Measurements from ENCODE around the gene SCTR. TPM values are rescaled to one million over a fixed set of nuclear protein-coding genes. Genes with fewer than 3 reads are reported as not detected.

Gene SCTR
- total RNA-seq, 1 donor from 2014 or later: 1.9 TPM

DNA sequence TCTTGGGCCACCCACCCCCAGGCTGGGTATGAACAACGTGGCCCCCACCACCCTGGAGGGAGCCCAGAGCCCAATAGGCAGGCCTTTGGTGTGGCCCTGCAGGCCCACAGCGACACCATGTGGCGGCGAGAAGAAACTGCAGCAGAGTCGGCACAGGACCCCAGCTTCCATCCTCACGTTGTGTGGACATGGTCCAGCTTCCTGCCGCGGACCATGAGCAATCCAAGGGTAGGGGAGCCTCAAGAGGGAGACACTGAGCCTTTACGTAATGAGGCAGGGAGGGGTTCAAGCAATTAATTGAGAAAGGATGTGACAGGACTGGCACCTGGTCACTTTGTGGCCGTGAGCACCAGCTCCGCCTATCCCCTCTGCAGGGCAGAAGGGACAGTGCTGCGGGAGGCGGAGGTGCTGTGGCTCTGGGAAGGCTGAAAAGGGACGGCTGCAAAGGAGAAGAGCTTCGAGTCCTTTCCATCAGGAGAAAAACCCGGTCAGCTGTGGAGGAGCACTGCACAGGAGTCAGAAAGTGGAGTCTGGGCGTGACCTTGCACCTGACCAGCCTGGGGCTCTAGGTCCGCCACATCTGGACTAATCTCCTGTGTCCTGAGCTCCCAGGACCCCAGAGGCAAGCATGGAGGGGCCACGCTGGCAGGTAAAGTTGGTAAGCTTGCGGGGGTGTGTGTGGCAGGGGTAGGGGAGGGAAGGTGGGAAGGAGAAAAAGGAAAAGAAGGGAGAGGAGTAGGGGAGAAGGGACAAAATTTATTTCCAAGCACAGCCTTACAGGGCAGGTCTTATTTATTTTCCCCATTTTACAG, 47.8 kb downstream of the SCTR start:
- peak overlapping the region; percentile 68 for H3K4me3 Mint-ChIP-seq
- no peaks in the 10 kb centered on the region for H3K9me3 Mint-ChIP-seq
- H3K4me1 Mint-ChIP-seq (ENCODE audit: unreplicated experiment): peaks cover 10% of the 10 kb centered on the region
- TF ChIP-seq, protein P1, sequence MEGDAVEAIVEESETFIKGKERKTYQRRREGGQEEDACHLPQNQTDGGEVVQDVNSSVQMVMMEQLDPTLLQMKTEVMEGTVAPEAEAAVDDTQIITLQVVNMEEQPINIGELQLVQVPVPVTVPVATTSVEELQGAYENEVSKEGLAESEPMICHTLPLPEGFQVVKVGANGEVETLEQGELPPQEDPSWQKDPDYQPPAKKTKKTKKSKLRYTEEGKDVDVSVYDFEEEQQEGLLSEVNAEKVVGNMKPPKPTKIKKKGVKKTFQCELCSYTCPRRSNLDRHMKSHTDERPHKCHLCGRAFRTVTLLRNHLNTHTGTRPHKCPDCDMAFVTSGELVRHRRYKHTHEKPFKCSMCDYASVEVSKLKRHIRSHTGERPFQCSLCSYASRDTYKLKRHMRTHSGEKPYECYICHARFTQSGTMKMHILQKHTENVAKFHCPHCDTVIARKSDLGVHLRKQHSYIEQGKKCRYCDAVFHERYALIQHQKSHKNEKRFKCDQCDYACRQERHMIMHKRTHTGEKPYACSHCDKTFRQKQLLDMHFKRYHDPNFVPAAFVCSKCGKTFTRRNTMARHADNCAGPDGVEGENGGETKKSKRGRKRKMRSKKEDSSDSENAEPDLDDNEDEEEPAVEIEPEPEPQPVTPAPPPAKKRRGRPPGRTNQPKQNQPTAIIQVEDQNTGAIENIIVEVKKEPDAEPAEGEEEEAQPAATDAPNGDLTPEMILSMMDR (conservative IDR thresholded peaks at IDR 0.05): peak; percentile 99
- DNase-seq (ENCODE audit: extremely low spot score, unreplicated experiment): no peak
- no peaks in the 10 kb centered on the region for H3K27me3 Mint-ChIP-seq
- H3K27ac Mint-ChIP-seq: peak overlapping the region; percentile 65
- no peaks in the 10 kb centered on the region for H3K36me3 Mint-ChIP-seq

DNA sequence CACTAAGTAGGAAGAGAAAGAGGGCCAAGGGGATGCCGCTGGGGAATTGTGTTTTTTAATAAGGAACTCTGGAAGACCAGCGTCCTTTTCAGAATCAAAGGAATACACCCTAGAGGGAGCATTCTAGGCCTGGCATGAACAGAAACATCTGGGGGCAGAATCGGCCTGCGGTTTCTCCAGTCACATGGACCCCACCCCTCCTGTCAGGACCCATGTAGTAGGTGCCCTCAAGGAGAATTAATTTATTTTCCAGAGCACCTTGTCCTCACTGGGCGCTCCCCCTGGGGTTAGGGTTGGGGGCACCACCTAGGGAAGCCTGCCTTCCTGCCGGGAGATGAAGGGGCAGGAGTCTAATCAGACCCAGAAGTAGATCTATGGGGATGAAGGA, 48.4 kb downstream of the SCTR start:
- Mint-ChIP-seq H3K4me1 (ENCODE audit: unreplicated experiment) (peaks cover 10% of the 10 kb centered on the region), H3K27me3 (no peaks in the 10 kb centered on the region), H3K9me3 (no peaks in the 10 kb centered on the region), H3K27ac (no peak overlapping the region), H3K36me3 (no peaks in the 10 kb centered on the region), H3K4me3 (no peak overlapping the region)
- TF ChIP-seq, protein P1 (conservative IDR thresholded peaks at IDR 0.05): no peak
- DNase-seq (ENCODE audit: extremely low spot score, unreplicated experiment): no peak

DNA sequence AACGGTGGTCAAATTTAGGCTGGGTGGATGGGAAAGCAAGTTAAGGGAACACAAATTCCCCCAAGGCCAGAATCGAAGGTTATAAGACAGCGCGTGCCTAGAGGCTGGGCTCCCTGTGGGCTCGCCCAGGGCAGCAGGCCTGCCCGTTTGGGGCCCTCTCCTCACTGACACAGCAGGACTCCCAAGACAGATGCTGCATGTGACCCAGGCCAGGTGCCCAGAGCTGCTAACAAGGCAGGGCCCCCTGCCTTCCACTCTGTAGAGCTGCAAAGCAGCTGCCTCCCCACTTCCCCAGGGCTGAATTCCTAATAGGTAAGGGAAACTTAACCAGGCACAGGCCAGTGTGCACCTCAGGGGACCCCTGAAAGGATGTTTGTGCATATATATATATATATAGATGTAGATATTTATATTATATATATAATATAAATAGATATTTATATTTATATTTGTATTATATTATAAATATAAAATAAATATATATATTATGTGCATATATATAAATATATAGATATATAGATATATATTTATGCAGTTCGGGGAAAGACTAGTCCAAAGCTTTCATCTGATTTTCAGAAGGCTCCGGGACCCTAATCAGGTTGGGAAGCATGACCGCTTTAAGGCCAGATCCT, 48.9 kb downstream of the SCTR start:
- Mint-ChIP-seq H3K27ac (no peak overlapping the region), H3K9me3 (no peaks in the 10 kb centered on the region), H3K4me1 (ENCODE audit: unreplicated experiment) (peaks cover 10% of the 10 kb centered on the region), H3K36me3 (no peaks in the 10 kb centered on the region), H3K27me3 (no peaks in the 10 kb centered on the region), H3K4me3 (no peak overlapping the region)
- TF ChIP-seq, protein P1 (conservative IDR thresholded peaks at IDR 0.05): no peak
- DNase-seq (ENCODE audit: extremely low spot score, unreplicated experiment): no peak

DNA sequence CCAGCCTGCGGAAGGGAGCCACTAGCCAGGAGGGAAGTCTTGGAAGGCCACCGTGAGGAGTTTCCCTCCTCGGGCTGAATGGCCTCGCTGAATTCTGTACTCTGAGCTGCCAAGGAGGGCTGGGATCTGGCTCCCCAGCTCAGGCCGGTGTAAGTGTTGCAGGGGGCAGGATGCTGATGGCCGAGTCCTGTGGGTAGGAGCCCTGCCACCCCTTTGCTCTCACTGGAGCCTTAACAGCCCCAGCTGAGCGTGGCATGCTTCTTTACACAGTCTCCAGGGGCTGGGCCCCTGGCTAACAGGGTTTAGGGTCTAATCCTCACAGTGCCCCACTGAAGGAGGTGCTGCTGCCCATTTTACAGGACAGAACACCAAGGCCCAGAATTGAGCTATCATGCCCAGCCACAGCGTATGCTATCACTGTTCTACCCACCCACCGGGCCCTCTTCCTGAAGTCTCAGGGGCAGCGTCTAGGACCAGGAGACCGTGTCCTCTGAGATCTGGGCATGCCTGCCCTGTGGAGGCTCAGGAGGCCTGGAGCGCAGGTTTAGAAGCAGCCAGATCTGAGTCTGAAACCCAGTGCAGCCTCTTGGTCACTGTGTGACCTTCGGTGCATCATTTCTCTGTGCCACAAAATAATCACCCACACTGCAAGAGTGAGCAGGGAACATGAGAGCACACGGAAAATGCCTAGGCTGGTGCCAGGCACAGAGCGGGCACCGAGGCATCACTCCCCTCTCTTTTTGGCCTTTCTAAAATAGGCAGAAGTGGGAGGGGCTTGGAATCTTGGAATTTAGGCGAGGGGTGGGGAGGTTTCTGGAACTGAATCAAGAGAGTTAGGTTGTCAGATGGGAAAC, 49.7 kb downstream of the SCTR start:
- Mint-ChIP-seq H3K9me3 (no peaks in the 10 kb centered on the region), H3K27ac (no peak overlapping the region), H3K4me1 (ENCODE audit: unreplicated experiment) (peaks cover 10% of the 10 kb centered on the region), H3K4me3 (no peak overlapping the region), H3K27me3 (no peaks in the 10 kb centered on the region), H3K36me3 (no peaks in the 10 kb centered on the region)
- TF ChIP-seq, protein P1 (conservative IDR thresholded peaks at IDR 0.05): no peak
- DNase-seq (ENCODE audit: extremely low spot score, unreplicated experiment): no peak

DNA sequence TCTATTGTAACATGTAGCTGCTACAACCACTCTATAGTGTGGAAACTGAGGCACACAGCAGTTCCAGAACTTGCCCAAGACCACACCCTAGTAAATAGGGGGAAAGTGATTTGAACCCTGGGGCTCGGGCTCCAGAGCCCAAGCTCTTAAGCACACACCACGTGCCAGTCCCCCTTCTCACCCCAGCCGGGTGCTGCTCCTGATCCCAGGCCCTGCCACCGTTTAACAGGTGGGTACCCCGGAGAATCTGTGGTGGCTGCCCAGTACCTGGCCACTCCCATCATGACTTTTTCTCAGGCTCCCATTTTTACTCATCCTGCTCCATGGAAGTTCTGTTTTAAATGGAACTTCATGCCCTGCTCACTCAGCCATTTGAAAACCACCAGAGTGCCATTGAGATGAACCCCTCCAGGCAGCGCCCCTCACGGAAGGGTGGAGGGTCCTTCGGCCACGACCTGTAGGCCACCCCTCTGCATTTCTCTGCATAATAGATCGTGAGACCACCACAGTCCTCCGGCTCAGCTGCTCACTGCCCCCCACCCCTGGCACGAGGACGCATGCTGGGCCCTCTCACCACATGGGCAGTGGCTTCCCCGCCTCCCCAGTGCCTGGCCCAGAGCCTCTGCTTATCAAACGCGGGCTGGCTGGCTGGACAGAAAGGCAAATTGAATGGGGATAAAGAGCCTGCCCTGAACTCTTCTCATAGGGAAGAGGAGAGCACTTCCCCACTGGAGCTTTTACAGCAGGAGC, 50.5 kb downstream of the SCTR start:
- TF ChIP-seq, protein P1 (conservative IDR thresholded peaks at IDR 0.05): no peak
- H3K4me3 Mint-ChIP-seq: no peak overlapping the region
- no peaks in the 10 kb centered on the region for H3K27me3 Mint-ChIP-seq
- H3K36me3 Mint-ChIP-seq: no peaks in the 10 kb centered on the region
- DNase-seq (ENCODE audit: extremely low spot score, unreplicated experiment): no peak
- no peaks in the 10 kb centered on the region for H3K9me3 Mint-ChIP-seq
- peaks cover 10% of the 10 kb centered on the region for H3K4me1 Mint-ChIP-seq (ENCODE audit: unreplicated experiment)
- no peak overlapping the region for H3K27ac Mint-ChIP-seq
